Sigmoid colon (tissue), 4 donors: Measurements from ENCODE around the gene POLR2C.

ENCODE experiments used
- EP300 ChIP-seq, 4 donors: sonication (generic); formaldehyde crosslinking; IDR thresholded peaks; one replicate each; pipeline ENCODE4 v1.6.1; 2017; ENCODE audit warnings: antibody characterized with exemption in 4 of 4
- POLR2A ChIP-seq, 2 donors: fragments of 450-650 bp; IDR thresholded peaks; one replicate each; pipeline ENCODE4 v1.6.1; 2016; ENCODE audit warnings: antibody characterized with exemption in 2 of 2, mild to moderate bottlenecking in 2 of 2, moderate library complexity in 2 of 2
- POLR2AphosphoS5 ChIP-seq, 4 donors: sonication (generic); formaldehyde crosslinking; IDR thresholded peaks; one replicate each; pipeline ENCODE4 v1.6.1; 2017; ENCODE audit warnings: antibody characterized with exemption in 4 of 4
- TF ChIP-seq, protein P1 (sequence below), 4 experiments: fragments of 450-650 bp in 3 of 4; fragments of 200-600 bp in 1 of 4; IDR thresholded peaks; one replicate each; pipeline ENCODE4 v1.5.1; 2016 to 2019; ENCODE audit warnings: antibody characterized with exemption in 4 of 4, mild to moderate bottlenecking in 3 of 4, moderate library complexity in 2 of 4

DNA sequence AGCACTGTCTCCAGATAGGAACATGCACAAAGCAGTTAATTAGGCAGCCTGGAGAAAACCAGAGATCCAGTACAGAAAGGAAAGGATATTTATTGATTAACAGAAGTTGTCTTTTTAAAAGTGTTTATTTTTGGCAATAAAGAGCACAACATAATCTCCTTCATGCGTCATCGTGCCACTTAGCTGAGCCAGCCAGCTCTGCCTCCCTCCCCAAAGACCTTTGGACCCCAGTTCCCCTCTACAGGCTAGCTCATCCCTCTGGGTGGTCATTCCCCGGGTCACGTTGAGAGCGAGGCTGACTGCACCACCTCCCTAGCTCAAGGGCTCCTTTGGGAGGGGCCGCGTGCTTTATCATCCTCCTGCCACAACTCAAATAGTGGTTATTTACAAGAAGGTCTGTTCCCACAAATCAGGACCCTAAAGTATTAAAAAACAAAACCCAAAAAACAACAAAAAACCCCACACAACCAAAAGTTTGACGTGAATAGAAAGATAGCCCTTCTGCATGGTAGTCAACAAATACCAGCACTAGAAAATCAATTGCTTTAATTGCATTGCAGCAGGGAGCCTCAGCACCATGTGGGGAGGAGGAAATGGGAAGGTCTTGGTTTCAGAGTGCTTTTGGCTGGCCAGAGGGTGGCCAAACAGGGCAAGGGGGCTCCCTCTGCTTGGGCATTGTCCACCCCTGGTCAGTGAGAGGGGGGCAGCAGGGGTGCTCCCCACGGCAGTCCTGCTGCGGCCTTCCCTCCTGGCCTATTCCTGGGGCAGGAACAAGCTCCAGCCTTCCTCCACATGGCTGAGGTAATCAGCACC is 9.6 kb downstream of the POLR2C start:
- TF ChIP-seq, protein P1, sequence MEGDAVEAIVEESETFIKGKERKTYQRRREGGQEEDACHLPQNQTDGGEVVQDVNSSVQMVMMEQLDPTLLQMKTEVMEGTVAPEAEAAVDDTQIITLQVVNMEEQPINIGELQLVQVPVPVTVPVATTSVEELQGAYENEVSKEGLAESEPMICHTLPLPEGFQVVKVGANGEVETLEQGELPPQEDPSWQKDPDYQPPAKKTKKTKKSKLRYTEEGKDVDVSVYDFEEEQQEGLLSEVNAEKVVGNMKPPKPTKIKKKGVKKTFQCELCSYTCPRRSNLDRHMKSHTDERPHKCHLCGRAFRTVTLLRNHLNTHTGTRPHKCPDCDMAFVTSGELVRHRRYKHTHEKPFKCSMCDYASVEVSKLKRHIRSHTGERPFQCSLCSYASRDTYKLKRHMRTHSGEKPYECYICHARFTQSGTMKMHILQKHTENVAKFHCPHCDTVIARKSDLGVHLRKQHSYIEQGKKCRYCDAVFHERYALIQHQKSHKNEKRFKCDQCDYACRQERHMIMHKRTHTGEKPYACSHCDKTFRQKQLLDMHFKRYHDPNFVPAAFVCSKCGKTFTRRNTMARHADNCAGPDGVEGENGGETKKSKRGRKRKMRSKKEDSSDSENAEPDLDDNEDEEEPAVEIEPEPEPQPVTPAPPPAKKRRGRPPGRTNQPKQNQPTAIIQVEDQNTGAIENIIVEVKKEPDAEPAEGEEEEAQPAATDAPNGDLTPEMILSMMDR (IDR thresholded peaks at IDR 0.05), result no peak
- TF ChIP-seq POLR2A (IDR thresholded peaks at IDR 0.05) (no peak), POLR2AphosphoS5 (IDR thresholded peaks at IDR 0.05) (no peak), EP300 (IDR thresholded peaks at IDR 0.05) (no peak)
